CD14-positive monocyte (primary cell): Measurements from ENCODE around the gene NBEA. TPM values are rescaled to one million over a fixed set of nuclear protein-coding genes. Genes with fewer than 3 reads are reported as not detected.

ENCODE experiments used
- DNase-seq, 3 donors: peaks; one replicate each; pipeline ENCODE4 v3.0.0-alpha.2; 2011 to 2022
- H2AFZ ChIP-seq: 2 replicates; pipeline ENCODE4 v1.6.0; 2012; ENCODE audit warnings: mild to moderate bottlenecking, low read depth, low read length, inconsistent platforms; ENCODE audit not compliant: insufficient read depth, poor library complexity, severe bottlenecking
- H3K27ac ChIP-seq, 2 donors: 1 replicate in 1 of 2; 2 replicates in 1 of 2; pipeline ENCODE4 v1.5.1; 2012 to 2013; ENCODE audit warnings: low read length in 2 of 2, control low read depth in 1 of 2, inconsistent platforms in 1 of 2, low read depth in 1 of 2, mild to moderate bottlenecking in 1 of 2
- H3K27me3 ChIP-seq, 2 donors: one replicate each; pipeline versions ENCODE4 v1.6.0 to v1.6.1; 2011 to 2013; ENCODE audit warnings: low read length in 2 of 2; ENCODE audit not compliant: control insufficient read depth in 2 of 2, insufficient read depth in 2 of 2
- H3K36me3 ChIP-seq, 2 donors: replicated peaks in 1 of 2; 1 replicate in 1 of 2; 2 replicates in 1 of 2; pipeline versions ENCODE4 v1.5.1 to v1.6.1; 2012 to 2013; ENCODE audit warnings: low read length in 2 of 2, control low read depth in 1 of 2, inconsistent platforms in 1 of 2, mild to moderate bottlenecking in 1 of 2; ENCODE audit not compliant: insufficient read depth in 2 of 2, control insufficient read depth in 1 of 2
- H3K4me1 ChIP-seq, 2 donors: 1 replicate in 1 of 2; 2 replicates in 1 of 2; pipeline versions ENCODE4 v1.5.1 to v1.6.1; 2012 to 2013; ENCODE audit warnings: low read length in 2 of 2, control low read depth in 1 of 2, inconsistent platforms in 1 of 2, mild to moderate bottlenecking in 1 of 2, moderate library complexity in 1 of 2; ENCODE audit not compliant: insufficient read depth in 2 of 2, control insufficient read depth in 1 of 2
- H3K4me2 ChIP-seq: replicated peaks from 2 replicates; pipeline ENCODE3; 2012; ENCODE audit warnings: low read length, moderate library complexity, mild to moderate bottlenecking; ENCODE audit not compliant: poor library complexity, severe bottlenecking; ENCODE audit errors: extremely low read depth
- H3K4me3 ChIP-seq, 3 experiments: fragments of 200-600 bp in 1 of 3; sonication (generic) in 1 of 3; replicated peaks in 1 of 3; 1 replicate in 2 of 3; 2 replicates in 1 of 3; pipeline ENCODE4 v1.5.1; 2011 to 2013; ENCODE audit warnings: low read length in 3 of 3, mild to moderate bottlenecking in 3 of 3, control low read depth in 2 of 3, low read depth in 2 of 3, inconsistent platforms in 1 of 3, moderate library complexity in 1 of 3
- H3K79me2 ChIP-seq: 2 replicates; pipeline ENCODE4 v1.6.0; 2012; ENCODE audit warnings: mild to moderate bottlenecking, control low read depth, inconsistent platforms, low read length, moderate library complexity; ENCODE audit not compliant: insufficient read depth
- H3K9ac ChIP-seq: 2 replicates; pipeline ENCODE4 v1.6.0; 2017; ENCODE audit warnings: low read length, mild to moderate bottlenecking; ENCODE audit not compliant: insufficient read depth, poor library complexity, severe bottlenecking
- H3K9me3 ChIP-seq, 2 donors: replicated peaks in 1 of 2; 1 replicate in 1 of 2; 2 replicates in 1 of 2; pipeline versions ENCODE4 v1.5.1 to v1.6.1; 2012 to 2013; ENCODE audit warnings: low read length in 2 of 2, control low read depth in 1 of 2; ENCODE audit not compliant: control insufficient read depth in 1 of 2, insufficient read depth in 1 of 2
- H4K20me1 ChIP-seq: 2 replicates; pipeline ENCODE4 v1.6.0; 2012; ENCODE audit warnings: mild to moderate bottlenecking, low read length, control low read depth, moderate library complexity; ENCODE audit not compliant: insufficient read depth
- H3K27ac Mint-ChIP-seq, 7 donors: one replicate each; pipeline ENCODE4 v1.8.0; 2020; ENCODE audit warnings: mild to moderate bottlenecking in 7 of 7, mixed read lengths in 7 of 7, moderate library complexity in 6 of 7, inconsistent platforms in 2 of 7
- H3K27me3 Mint-ChIP-seq, 3 donors: one replicate each; pipeline ENCODE4 v1.8.0; 2021 to 2022; ENCODE audit warnings: low read depth in 3 of 3, mild to moderate bottlenecking in 3 of 3, mixed read lengths in 3 of 3, moderate library complexity in 3 of 3, inconsistent platforms in 1 of 3
- H3K36me3 Mint-ChIP-seq, 2 donors: one replicate each; pipeline ENCODE4 v1.8.0; 2020; ENCODE audit warnings: mixed read lengths in 2 of 2, inconsistent platforms in 1 of 2, mild to moderate bottlenecking in 1 of 2
- H3K4me1 Mint-ChIP-seq: one replicate; pipeline ENCODE4 v1.8.0; 2020; ENCODE audit warnings: mild to moderate bottlenecking, mixed read lengths
- H3K4me3 Mint-ChIP-seq, 2 donors: one replicate each; pipeline ENCODE4 v1.8.0; 2020; ENCODE audit warnings: mild to moderate bottlenecking in 2 of 2, mixed read lengths in 2 of 2, moderate library complexity in 1 of 2
- H3K9me3 Mint-ChIP-seq, 7 donors: one replicate each; pipeline ENCODE4 v1.8.0; 2020 to 2022; ENCODE audit warnings: mixed read lengths in 7 of 7, mild to moderate bottlenecking in 6 of 7, moderate library complexity in 6 of 7, inconsistent platforms in 2 of 7
- CTCF ChIP-seq: fragments of 200-600 bp; IDR thresholded peaks from one replicate; pipeline ENCODE4 v1.8.0; 2022; ENCODE audit warnings: antibody characterized with exemption, mild to moderate bottlenecking
- WGBS: methylation state at CpG from one replicate; pipeline ENCODE4 v1.1.5; 2013; ENCODE audit warnings: missing lambda C conversion rate; ENCODE audit not compliant: insufficient coverage; 5-methylcytosine and 5-hydroxymethylcytosine counted together
- intact Hi-C, 2 donors: fragments of 100-400 bp; cut with micrococcal nuclease; formaldehyde crosslinking; loops; one replicate each; pipeline versions ENCODE4 v1.15.0 to v1.15.1; 2023
- polyA plus RNA-seq, 3 donors: library from polyadenylated mRNA; depleted of rRNA in 1 of 3; unstranded in 2 of 3; stranded (reverse) in 1 of 3; fragments of 300-500 nt in 2 of 3; fragments of >200 nt in 1 of 3; fragmentation: Illumina TruSeq in 2 of 3; gene quantifications; 1 replicate in 2 of 3; 2 replicates in 1 of 3; pipeline ENCODE4 v1.2.3, GENCODE V29; 2012 to 2021

Gene NBEA
- polyA plus RNA-seq, 3 donors: 0.03 to 0.23 (median 0.08) TPM

- Histone ChIP-seq H4K20me1 (no peaks in the 10 kb centered on the region), H3K4me3 (no peak overlapping the region), H2AFZ (no peak overlapping the region), H3K36me3 (no peaks in the 10 kb centered on the region), H3K9me3 (no peaks in the 10 kb centered on the region), H3K9ac (no peak overlapping the region), H3K4me2 (no peak overlapping the region), H3K27ac (no peak overlapping the region), H3K79me2 (no peaks in the 10 kb centered on the region), H3K4me1 (no peaks in the 10 kb centered on the region), H3K27me3 (no peaks in the 10 kb centered on the region)
- no peaks in the 10 kb centered on the region for H3K9me3 Mint-ChIP-seq
- H3K27me3 Mint-ChIP-seq: no peaks in the 10 kb centered on the region
- no peaks in the 10 kb centered on the region for H3K36me3 Mint-ChIP-seq
- TF ChIP-seq CTCF: no peak
- no peak overlapping the region for H3K4me3 Mint-ChIP-seq
- WGBS: no CpG with 5 or more reads among the region's 4 CpGs
- H3K4me1 Mint-ChIP-seq: no peaks in the 10 kb centered on the region
- H3K27ac Mint-ChIP-seq: no peak overlapping the region
- intact Hi-C loops: no loop called here
- DNase-seq: no peak
Measured at GRCh38 chr13:35211949-35212348, 269.9 kb downstream of the NBEA start.

GRCh38 chr13:35213911-35214310 is 271.8 kb downstream of the NBEA start:
- WGBS: no CpG with 5 or more reads among the region's 3 CpGs
- no peaks in the 10 kb centered on the region for H3K9me3 Mint-ChIP-seq
- Histone ChIP-seq H3K4me2 (no peak overlapping the region), H4K20me1 (no peaks in the 10 kb centered on the region), H2AFZ (no peak overlapping the region), H3K9ac (no peak overlapping the region), H3K79me2 (no peaks in the 10 kb centered on the region), H3K4me3 (no peak overlapping the region), H3K27ac (no peak overlapping the region), H3K27me3 (no peaks in the 10 kb centered on the region), H3K4me1 (no peaks in the 10 kb centered on the region), H3K36me3 (no peaks in the 10 kb centered on the region), H3K9me3 (no peaks in the 10 kb centered on the region)
- H3K27ac Mint-ChIP-seq: no peak overlapping the region
- no peak for TF ChIP-seq CTCF
- no peaks in the 10 kb centered on the region for H3K27me3 Mint-ChIP-seq
- H3K36me3 Mint-ChIP-seq: no peaks in the 10 kb centered on the region
- intact Hi-C loops: no loop called here
- DNase-seq: no peak
- no peak overlapping the region for H3K4me3 Mint-ChIP-seq
- H3K4me1 Mint-ChIP-seq: no peaks in the 10 kb centered on the region
